ENCODE results near the gene GTPBP2. TPM values are rescaled to one million over a fixed set of nuclear protein-coding genes. Genes with fewer than 3 reads are reported as not detected.

Gene GTPBP2
- polyA plus RNA-seq (2013, experiment 1 of 2): 49.3 TPM
- 48.3 TPM for polyA plus RNA-seq (2013, experiment 2 of 2)

- peak within 1 kb of the TSS; percentile 95 for H3K27ac ChIP-seq (replicated peaks; ENCODE audit: low read length)
- peaks cover 4% of the 10 kb centered on the region for H3K79me1 ChIP-seq (ENCODE audit: low read depth, low read length)
- H3K4ac ChIP-seq (ENCODE audit: low read length): peak within 1 kb of the TSS; percentile 99
- peak; percentile 98 for DNase-seq (ENCODE audit: low spot score)
- peak within 1 kb of the TSS; percentile 69 for H2BK120ac ChIP-seq (ENCODE audit: low read depth, low read length)
- H4K8ac ChIP-seq (ENCODE audit: low read depth, low read length): peak within 1 kb of the TSS; percentile 0
- peaks cover 6 to 9% of the 10 kb centered on the region in 2 donors for H3K4me1 ChIP-seq (ENCODE audit: control insufficient read depth in 2 of 2, insufficient read depth in 1 of 2, low read depth in 1 of 2, low read length in 2 of 2)
- H3K9ac ChIP-seq (ENCODE audit: low read depth, low read length, poor library complexity): peak within 1 kb of the TSS; percentile 94
- H4K91ac ChIP-seq (ENCODE audit: low read depth, low read length, poor library complexity): no peak within 1 kb of the TSS
- H3K27me3 ChIP-seq (ENCODE audit: control insufficient read depth in 3 of 3, insufficient read depth in 3 of 3, low read depth in 1 of 3, low read length in 3 of 3): no peaks in the 10 kb centered on the region
- no CpG with 5 or more reads among the region's 46 CpGs for WGBS, 2 donors (ENCODE audit: extremely low coverage in 2 of 2, insufficient read length in 2 of 2, insufficient replicate concordance in 1 of 2)
- H2BK5ac ChIP-seq (ENCODE audit: low read length): peak within 1 kb of the TSS; percentile 99
- H3K23ac ChIP-seq (ENCODE audit: low read depth, low read length, poor library complexity): peak within 1 kb of the TSS; percentile 57
- H3K14ac ChIP-seq (ENCODE audit: low read length): peak within 1 kb of the TSS; percentile 96
- peaks cover 28 to 38% of the 10 kb centered on the region in 2 donors for H3K36me3 ChIP-seq (replicated peaks in 1 of 2; ENCODE audit: control insufficient read depth in 2 of 2, insufficient read depth in 2 of 2, low read length in 2 of 2)
- H3K4me3 ChIP-seq (ENCODE audit: low read length in 2 of 2): peak within 1 kb of the TSS; percentile 75 to 90
- H2AFZ ChIP-seq (ENCODE audit: low read length): peak within 1 kb of the TSS; percentile 96
- peak within 1 kb of the TSS; percentile 44 for H2BK12ac ChIP-seq (ENCODE audit: low read length)
- H2AK5ac ChIP-seq (ENCODE audit: low read depth, low read length): peak within 1 kb of the TSS; percentile 73
- peak within 1 kb of the TSS; percentile 100 for H3K18ac ChIP-seq (ENCODE audit: low read length)
- H3K4me2 ChIP-seq (ENCODE audit: insufficient read depth, low read length, poor library complexity, severe bottlenecking): peak within 1 kb of the TSS; percentile 74
- peak within 1 kb of the TSS; percentile 87 for H2BK15ac ChIP-seq (ENCODE audit: low read length)
- no peaks in the 10 kb centered on the region for H3K9me3 ChIP-seq (replicated peaks in 1 of 2; ENCODE audit: control insufficient read depth in 2 of 2, insufficient read depth in 1 of 2, low read depth in 1 of 2, low read length in 2 of 2)
Observed at GRCh38 chr6:43629104-43629504, at the start of gene GTPBP2. Gene GTPBP2, minus strand, starts transcription at chr6:43629264. Its CDS starts 102 bp downstream, at chr6:43629162.

- no peak for DNase-seq (ENCODE audit: low spot score)
Observed at GRCh38 chr6:43678341-43678740, 49.3 kb upstream of the GTPBP2 start.

GRCh38 chr6:43677759-43678158, 48.7 kb upstream of the GTPBP2 start:
- Histone ChIP-seq H2AFZ (ENCODE audit: low read length) (no peak overlapping the region), H3K36me3 (replicated peaks in 1 of 2; ENCODE audit: control insufficient read depth in 2 of 2, insufficient read depth in 2 of 2, low read length in 2 of 2) (peaks cover 33 to 99% of the 10 kb centered on the region in 2 donors), H2BK15ac (ENCODE audit: low read length) (no peak overlapping the region), H2BK5ac (ENCODE audit: low read length) (no peak overlapping the region), H3K14ac (ENCODE audit: low read length) (no peak overlapping the region), H3K27ac (replicated peaks; ENCODE audit: low read length) (no peak overlapping the region), H3K23ac (ENCODE audit: low read depth, low read length, poor library complexity) (no peak overlapping the region), H3K9me3 (replicated peaks in 1 of 2; ENCODE audit: control insufficient read depth in 2 of 2, insufficient read depth in 1 of 2, low read depth in 1 of 2, low read length in 2 of 2) (no peaks in the 10 kb centered on the region), H3K4ac (ENCODE audit: low read length) (no peak overlapping the region), H2BK120ac (ENCODE audit: low read depth, low read length) (no peak overlapping the region), H3K4me2 (ENCODE audit: insufficient read depth, low read length, poor library complexity, severe bottlenecking) (no peak overlapping the region), H3K18ac (ENCODE audit: low read length) (no peak overlapping the region), H4K8ac (ENCODE audit: low read depth, low read length) (no peak overlapping the region), H3K27me3 (ENCODE audit: control insufficient read depth in 3 of 3, insufficient read depth in 3 of 3, low read depth in 1 of 3, low read length in 3 of 3) (no peaks in the 10 kb centered on the region), H3K9ac (ENCODE audit: low read depth, low read length, poor library complexity) (no peak overlapping the region), H4K91ac (ENCODE audit: low read depth, low read length, poor library complexity) (no peak overlapping the region), H2AK5ac (ENCODE audit: low read depth, low read length) (no peak overlapping the region), H3K4me1 (ENCODE audit: control insufficient read depth in 2 of 2, insufficient read depth in 1 of 2, low read depth in 1 of 2, low read length in 2 of 2) (no peaks in the 10 kb centered on the region), H2BK12ac (ENCODE audit: low read length) (no peak overlapping the region), H3K79me1 (ENCODE audit: low read depth, low read length) (no peaks in the 10 kb centered on the region), H3K4me3 (ENCODE audit: low read length in 2 of 2) (no peak overlapping the region)
- no CpG with 5 or more reads among the region's 7 CpGs for WGBS, 2 donors (ENCODE audit: extremely low coverage in 2 of 2, insufficient read length in 2 of 2, insufficient replicate concordance in 1 of 2)
- DNase-seq (ENCODE audit: low spot score): no peak

More at GRCh38 chr6:43678341-43678740, 49.3 kb upstream of the GTPBP2 start:
- no peak overlapping the region for H2AK5ac ChIP-seq (ENCODE audit: low read depth, low read length)
- H3K36me3 ChIP-seq (replicated peaks in 1 of 2; ENCODE audit: control insufficient read depth in 2 of 2, insufficient read depth in 2 of 2, low read length in 2 of 2): peaks cover 33 to 94% of the 10 kb centered on the region in 2 donors
- no peak overlapping the region for H3K23ac ChIP-seq (ENCODE audit: low read depth, low read length, poor library complexity)
- no peaks in the 10 kb centered on the region for H3K9me3 ChIP-seq (replicated peaks in 1 of 2; ENCODE audit: control insufficient read depth in 2 of 2, insufficient read depth in 1 of 2, low read depth in 1 of 2, low read length in 2 of 2)
- H3K18ac ChIP-seq (ENCODE audit: low read length): no peak overlapping the region
- H3K4me3 ChIP-seq (ENCODE audit: low read length in 2 of 2): no peak overlapping the region
- no peak overlapping the region for H3K27ac ChIP-seq (replicated peaks; ENCODE audit: low read length)
- no peak overlapping the region for H2BK15ac ChIP-seq (ENCODE audit: low read length)
- no peak overlapping the region for H3K14ac ChIP-seq (ENCODE audit: low read length)
- H3K9ac ChIP-seq (ENCODE audit: low read depth, low read length, poor library complexity): no peak overlapping the region
- H4K91ac ChIP-seq (ENCODE audit: low read depth, low read length, poor library complexity): no peak overlapping the region
- no peaks in the 10 kb centered on the region for H3K27me3 ChIP-seq (ENCODE audit: control insufficient read depth in 3 of 3, insufficient read depth in 3 of 3, low read depth in 1 of 3, low read length in 3 of 3)
- no peak overlapping the region for H2BK12ac ChIP-seq (ENCODE audit: low read length)
- no peak overlapping the region for H3K4me2 ChIP-seq (ENCODE audit: insufficient read depth, low read length, poor library complexity, severe bottlenecking)
- H3K4ac ChIP-seq (ENCODE audit: low read length): no peak overlapping the region
- H3K79me1 ChIP-seq (ENCODE audit: low read depth, low read length): no peaks in the 10 kb centered on the region
- no peak overlapping the region for H4K8ac ChIP-seq (ENCODE audit: low read depth, low read length)
- no peaks in the 10 kb centered on the region for H3K4me1 ChIP-seq (ENCODE audit: control insufficient read depth in 2 of 2, insufficient read depth in 1 of 2, low read depth in 1 of 2, low read length in 2 of 2)
- no CpG with 5 or more reads among the region's 7 CpGs for WGBS, 2 donors (ENCODE audit: extremely low coverage in 2 of 2, insufficient read length in 2 of 2, insufficient replicate concordance in 1 of 2)
- H2BK120ac ChIP-seq (ENCODE audit: low read depth, low read length): no peak overlapping the region
- no peak overlapping the region for H2AFZ ChIP-seq (ENCODE audit: low read length)
- no peak overlapping the region for H2BK5ac ChIP-seq (ENCODE audit: low read length)

GRCh38 chr6:43676962-43677606, 48.0 kb upstream of the GTPBP2 start:
- WGBS, 2 donors (ENCODE audit: extremely low coverage in 2 of 2, insufficient read length in 2 of 2, insufficient replicate concordance in 1 of 2): no CpG with 5 or more reads among the region's 7 CpGs
- H2AFZ ChIP-seq (ENCODE audit: low read length): no peak overlapping the region
- no peaks in the 10 kb centered on the region for H3K9me3 ChIP-seq (replicated peaks in 1 of 2; ENCODE audit: control insufficient read depth in 2 of 2, insufficient read depth in 1 of 2, low read depth in 1 of 2, low read length in 2 of 2)
- H2BK15ac ChIP-seq (ENCODE audit: low read length): no peak overlapping the region
- H3K14ac ChIP-seq (ENCODE audit: low read length): no peak overlapping the region
- H3K4me1 ChIP-seq (ENCODE audit: control insufficient read depth in 2 of 2, insufficient read depth in 1 of 2, low read depth in 1 of 2, low read length in 2 of 2): no peaks in the 10 kb centered on the region
- H3K36me3 ChIP-seq (replicated peaks in 1 of 2; ENCODE audit: control insufficient read depth in 2 of 2, insufficient read depth in 2 of 2, low read length in 2 of 2): peaks cover 33 to 99% of the 10 kb centered on the region in 2 donors
- H3K27ac ChIP-seq (replicated peaks; ENCODE audit: low read length): no peak overlapping the region
- no peak overlapping the region for H4K91ac ChIP-seq (ENCODE audit: low read depth, low read length, poor library complexity)
- H3K18ac ChIP-seq (ENCODE audit: low read length): no peak overlapping the region
- no peaks in the 10 kb centered on the region for H3K79me1 ChIP-seq (ENCODE audit: low read depth, low read length)
- no peak overlapping the region for H2BK120ac ChIP-seq (ENCODE audit: low read depth, low read length)
- no peak overlapping the region for H3K4me3 ChIP-seq (ENCODE audit: low read length in 2 of 2)
- no peak overlapping the region for H3K9ac ChIP-seq (ENCODE audit: low read depth, low read length, poor library complexity)
- H3K27me3 ChIP-seq (ENCODE audit: control insufficient read depth in 3 of 3, insufficient read depth in 3 of 3, low read depth in 1 of 3, low read length in 3 of 3): no peaks in the 10 kb centered on the region
- H2AK5ac ChIP-seq (ENCODE audit: low read depth, low read length): no peak overlapping the region
- no peak overlapping the region for H4K8ac ChIP-seq (ENCODE audit: low read depth, low read length)
- no peak for DNase-seq (ENCODE audit: low spot score)
- no peak overlapping the region for H3K4ac ChIP-seq (ENCODE audit: low read length)
- H2BK12ac ChIP-seq (ENCODE audit: low read length): no peak overlapping the region
- no peak overlapping the region for H3K23ac ChIP-seq (ENCODE audit: low read depth, low read length, poor library complexity)
- no peak overlapping the region for H2BK5ac ChIP-seq (ENCODE audit: low read length)
- no peak overlapping the region for H3K4me2 ChIP-seq (ENCODE audit: insufficient read depth, low read length, poor library complexity, severe bottlenecking)

Data from neuronal stem cell (in vitro differentiated cells).